GM10266 (cell line): ENCODE results near the gene AP2B1.

Experiments used
- DNase-seq: peaks from one replicate; pipeline ENCODE4 v3.0.0; 2012; ENCODE audit errors: extremely low spot score
- TF ChIP-seq, protein P1 (sequence below): IDR thresholded peaks from 2 replicates; pipeline ENCODE4 v1.5.1; 2012; ENCODE audit warnings: mild to moderate bottlenecking, low read depth; ENCODE audit not compliant: control insufficient read depth, insufficient read depth; ENCODE audit errors: missing control alignments

Gene AP2B1

DNA sequence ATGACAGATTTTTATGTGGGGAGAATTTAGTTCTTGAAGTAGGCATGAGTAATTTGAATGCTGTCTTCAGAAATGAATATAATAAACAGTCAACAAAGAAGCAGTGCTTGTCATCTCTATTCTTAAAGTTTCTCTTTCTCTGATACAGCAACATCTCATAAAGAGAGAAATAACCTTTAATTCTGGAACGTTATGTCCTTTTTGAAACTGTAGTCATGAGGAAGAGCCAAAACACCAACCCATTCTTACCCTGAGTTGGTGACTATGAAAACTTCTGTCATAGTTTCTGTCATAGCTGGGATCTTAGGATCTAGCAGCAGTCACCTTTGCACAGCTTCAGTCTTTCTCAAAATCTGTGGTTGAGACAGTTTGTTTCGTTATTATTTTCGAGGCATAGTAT, 129.1 kb downstream of the AP2B1 start:
- TF ChIP-seq, protein P1, sequence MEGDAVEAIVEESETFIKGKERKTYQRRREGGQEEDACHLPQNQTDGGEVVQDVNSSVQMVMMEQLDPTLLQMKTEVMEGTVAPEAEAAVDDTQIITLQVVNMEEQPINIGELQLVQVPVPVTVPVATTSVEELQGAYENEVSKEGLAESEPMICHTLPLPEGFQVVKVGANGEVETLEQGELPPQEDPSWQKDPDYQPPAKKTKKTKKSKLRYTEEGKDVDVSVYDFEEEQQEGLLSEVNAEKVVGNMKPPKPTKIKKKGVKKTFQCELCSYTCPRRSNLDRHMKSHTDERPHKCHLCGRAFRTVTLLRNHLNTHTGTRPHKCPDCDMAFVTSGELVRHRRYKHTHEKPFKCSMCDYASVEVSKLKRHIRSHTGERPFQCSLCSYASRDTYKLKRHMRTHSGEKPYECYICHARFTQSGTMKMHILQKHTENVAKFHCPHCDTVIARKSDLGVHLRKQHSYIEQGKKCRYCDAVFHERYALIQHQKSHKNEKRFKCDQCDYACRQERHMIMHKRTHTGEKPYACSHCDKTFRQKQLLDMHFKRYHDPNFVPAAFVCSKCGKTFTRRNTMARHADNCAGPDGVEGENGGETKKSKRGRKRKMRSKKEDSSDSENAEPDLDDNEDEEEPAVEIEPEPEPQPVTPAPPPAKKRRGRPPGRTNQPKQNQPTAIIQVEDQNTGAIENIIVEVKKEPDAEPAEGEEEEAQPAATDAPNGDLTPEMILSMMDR, result no peak

DNA sequence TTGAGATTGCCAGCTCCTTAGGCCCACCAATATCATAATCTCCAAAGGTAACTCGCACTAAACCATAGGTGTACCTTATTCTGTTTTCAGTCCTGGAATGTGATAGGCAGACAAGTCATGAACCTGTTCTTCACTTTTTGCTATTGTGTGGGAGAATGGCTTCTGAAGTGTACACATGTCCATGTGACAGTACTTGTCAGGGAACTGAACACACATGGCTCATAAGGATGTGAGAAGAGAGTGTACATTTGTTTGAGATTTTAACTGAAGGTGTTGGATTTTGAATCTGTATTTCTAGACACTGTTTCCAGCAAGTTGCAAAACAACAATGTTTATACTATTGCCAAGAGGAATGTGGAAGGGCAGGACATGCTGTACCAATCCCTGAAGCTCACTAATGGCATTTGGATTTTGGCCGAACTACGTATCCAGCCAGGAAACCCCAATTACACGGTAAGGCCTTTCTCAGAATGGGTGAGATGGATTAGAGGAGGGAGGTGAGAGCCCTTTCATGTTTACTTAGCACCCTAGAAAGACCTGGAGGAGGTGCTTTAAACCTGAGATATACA, 129.9 kb downstream of the AP2B1 start:
- DNase-seq, result no peak
- TF ChIP-seq, protein P1, result no peak

More for the DNA sequence above, 129.1 kb downstream of the AP2B1 start:
- no peak for DNase-seq

DNA sequence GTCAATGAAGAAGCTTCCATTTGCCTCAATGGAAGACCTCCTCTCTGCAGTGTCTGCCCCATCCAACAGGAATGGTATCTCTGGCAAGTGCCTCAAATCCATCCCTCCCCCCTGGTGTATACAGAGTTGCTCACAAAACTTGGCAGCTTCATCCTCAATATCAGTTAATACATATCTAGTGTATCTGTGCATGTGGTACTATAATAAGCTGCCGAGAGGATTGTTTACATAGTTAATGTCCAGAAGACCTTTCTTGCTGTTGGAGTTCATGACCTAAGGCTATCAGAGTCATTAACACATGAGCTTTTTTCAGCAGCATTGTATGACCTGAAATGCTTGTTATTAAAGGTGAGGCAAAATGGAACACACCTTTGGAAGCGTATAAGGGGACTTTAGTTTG, 130.4 kb downstream of the AP2B1 start:
- TF ChIP-seq, protein P1, result no peak

DNA sequence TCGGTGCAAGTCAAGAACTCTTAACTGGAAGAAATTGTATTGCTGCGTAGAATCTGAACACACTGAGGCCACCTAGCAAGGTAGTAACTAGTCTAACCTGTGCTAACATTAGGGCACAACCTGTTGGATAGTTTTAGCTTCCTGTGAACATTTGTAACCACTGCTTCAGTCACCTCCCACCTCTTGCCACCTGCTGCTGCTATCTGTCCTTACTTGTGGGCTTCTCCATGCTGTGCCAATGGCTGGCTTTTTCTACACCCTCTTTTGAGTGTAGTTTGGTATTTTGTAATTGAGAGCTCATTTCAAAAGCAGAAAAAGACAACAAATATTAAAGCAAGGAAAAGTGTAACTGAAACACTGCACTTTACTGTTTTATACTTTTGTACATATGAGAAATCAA, 136.6 kb downstream of the AP2B1 start:
- no peak for DNase-seq
- TF ChIP-seq, protein P1, result no peak

More for the DNA sequence above, 130.4 kb downstream of the AP2B1 start:
- DNase-seq, result no peak

DNA sequence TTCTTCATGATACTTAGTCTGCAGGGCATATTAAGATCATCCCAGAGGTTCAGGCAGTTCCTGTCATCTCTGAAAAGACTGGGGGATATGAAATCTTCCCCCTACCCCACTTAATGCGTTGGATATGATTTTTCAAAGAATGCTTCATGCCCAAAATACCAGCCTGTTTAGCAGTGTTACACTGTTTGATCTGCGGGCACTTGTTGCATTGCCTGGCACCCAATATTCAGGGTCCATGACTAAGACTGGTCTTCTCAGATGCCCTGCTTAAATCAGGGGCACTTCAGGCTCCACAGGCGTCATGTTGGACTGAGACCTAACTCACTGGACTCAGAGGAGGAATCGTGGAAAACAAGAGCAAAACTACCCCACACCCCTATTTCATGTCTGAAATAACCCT, 137.9 kb downstream of the AP2B1 start:
- DNase-seq, result no peak
- TF ChIP-seq, protein P1, result no peak

DNA sequence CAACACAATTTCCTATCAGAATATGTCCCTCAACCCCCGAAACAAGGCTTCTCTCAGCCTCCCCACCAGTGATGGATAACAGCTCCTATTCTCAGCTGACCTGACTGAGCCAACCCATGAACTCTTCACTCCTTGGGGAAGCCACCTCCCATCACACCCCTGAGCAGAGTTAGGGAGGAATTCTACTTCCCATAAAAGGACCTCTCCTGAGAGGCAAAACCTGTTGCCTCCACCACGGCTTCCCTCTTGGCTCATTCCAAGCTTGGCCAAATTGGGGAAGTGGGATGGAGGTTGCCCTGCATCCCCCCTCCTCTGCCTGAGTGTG, 138.6 kb downstream of the AP2B1 start:
- TF ChIP-seq, protein P1, result no peak

DNA sequence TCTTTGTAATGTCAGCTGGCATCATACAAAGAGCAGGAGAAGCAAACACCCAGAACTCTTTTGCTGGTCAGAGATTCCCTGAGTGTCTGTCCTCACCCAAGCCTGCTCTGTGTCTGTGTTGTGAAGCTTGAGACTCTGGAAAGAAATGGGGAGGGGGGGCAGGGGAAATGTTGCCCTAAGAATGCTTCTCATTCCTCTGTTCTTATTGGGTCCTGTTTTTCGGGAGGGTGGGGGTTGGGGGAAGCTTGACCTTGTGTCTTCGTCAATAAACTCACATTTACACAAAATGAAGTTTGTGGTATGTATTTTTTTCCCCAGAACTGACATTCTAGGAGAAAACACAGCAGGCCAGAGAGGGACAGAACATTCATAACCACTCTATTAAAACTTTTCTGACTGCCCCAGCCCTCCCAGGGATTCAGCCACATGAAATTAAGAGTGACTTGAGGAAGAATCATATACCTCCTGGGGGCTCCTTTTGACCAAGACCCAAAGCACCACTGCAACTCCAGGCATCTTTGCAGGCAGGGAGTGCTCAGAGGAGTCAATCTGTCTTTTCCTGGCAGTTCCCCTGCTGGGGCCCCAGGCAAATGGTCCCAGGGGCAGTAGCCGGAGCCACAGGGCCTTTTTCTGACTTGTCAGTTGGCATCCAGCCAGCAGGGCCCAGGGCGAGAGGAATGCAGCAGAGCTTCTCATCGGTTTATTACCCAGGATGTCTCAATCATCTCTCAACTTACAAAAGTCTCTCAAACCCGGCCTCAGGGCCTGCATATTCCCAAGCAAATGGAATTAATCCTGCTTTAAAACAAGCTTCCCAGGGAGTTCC, 139.2 kb downstream of the AP2B1 start:
- TF ChIP-seq, protein P1, result no peak
- no peak for DNase-seq

More for the DNA sequence above, 138.6 kb downstream of the AP2B1 start:
- DNase-seq, result no peak
